ENCODE data around the gene GPR183. TPM values are rescaled to one million over a fixed set of nuclear protein-coding genes. Genes with fewer than 3 reads are reported as not detected.

Gene GPR183
- total and polyA plus RNA-seq, 2 experiments from 2014 or later, result 0.25 TPM; not detected in 1

DNA sequence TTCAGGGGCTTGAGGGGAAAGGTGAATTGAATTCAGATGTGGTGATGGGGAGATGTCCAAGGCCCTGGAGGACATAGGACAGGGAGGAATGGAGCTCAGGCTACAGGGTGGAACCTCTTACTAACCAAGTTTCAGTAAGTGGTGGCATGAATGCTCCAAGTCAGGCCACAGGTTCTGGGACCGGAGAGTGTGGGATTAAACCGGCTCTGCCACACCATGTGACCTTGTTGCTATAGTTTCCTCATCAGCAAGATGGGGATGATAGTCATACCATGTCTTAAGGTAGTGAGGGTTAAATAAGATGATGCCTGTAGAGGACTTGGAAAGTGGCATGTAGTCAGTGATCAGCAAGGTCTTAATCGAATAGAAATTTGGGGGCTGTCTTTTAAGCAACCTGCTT, 16.3 kb downstream of the GPR183 start:
- TF ChIP-seq EZH2 (IDR thresholded peaks at IDR 0.05; ENCODE audit: insufficient read depth, poor library complexity, severe bottlenecking), result no peak
- no peaks in the 10 kb centered on the region for H3K79me2 ChIP-seq (ENCODE audit: insufficient read depth)
- no peak overlapping the region for H3K4me3 ChIP-seq
- no peak for DNase-seq
- H3K4me1 ChIP-seq (ENCODE audit: insufficient read depth), result no peaks in the 10 kb centered on the region
- H3K27me3 ChIP-seq (replicated peaks; ENCODE audit: insufficient read depth), result no peaks in the 10 kb centered on the region
- no peaks in the 10 kb centered on the region for H3K36me3 ChIP-seq (ENCODE audit: low read depth)
- no peak overlapping the region for H3K4me2 ChIP-seq (ENCODE audit: unreplicated experiment)
- H2AFZ ChIP-seq, result no peak overlapping the region
- no peak overlapping the region for H3K27ac ChIP-seq
- H3K9me3 ChIP-seq (ENCODE audit: low read depth), result no peaks in the 10 kb centered on the region
- H3F3A ChIP-seq (ENCODE audit: insufficient read depth), result no peaks in the 10 kb centered on the region
- 94 to 95% methylated on average over 3 of the region's 3 CpGs for WGBS, 2 experiments (ENCODE audit: low coverage in 1 of 2, low lambda C conversion rate in 2 of 2, missing lambda C conversion rate in 2 of 2)
- H3K9me2 ChIP-seq (ENCODE audit: insufficient read depth), result no peaks in the 10 kb centered on the region
- in situ Hi-C loops (cut with MboI), result no loop called here
- no peaks in the 10 kb centered on the region for H4K20me1 ChIP-seq (ENCODE audit: insufficient read depth)
- H3K9ac ChIP-seq, result no peak overlapping the region

DNA sequence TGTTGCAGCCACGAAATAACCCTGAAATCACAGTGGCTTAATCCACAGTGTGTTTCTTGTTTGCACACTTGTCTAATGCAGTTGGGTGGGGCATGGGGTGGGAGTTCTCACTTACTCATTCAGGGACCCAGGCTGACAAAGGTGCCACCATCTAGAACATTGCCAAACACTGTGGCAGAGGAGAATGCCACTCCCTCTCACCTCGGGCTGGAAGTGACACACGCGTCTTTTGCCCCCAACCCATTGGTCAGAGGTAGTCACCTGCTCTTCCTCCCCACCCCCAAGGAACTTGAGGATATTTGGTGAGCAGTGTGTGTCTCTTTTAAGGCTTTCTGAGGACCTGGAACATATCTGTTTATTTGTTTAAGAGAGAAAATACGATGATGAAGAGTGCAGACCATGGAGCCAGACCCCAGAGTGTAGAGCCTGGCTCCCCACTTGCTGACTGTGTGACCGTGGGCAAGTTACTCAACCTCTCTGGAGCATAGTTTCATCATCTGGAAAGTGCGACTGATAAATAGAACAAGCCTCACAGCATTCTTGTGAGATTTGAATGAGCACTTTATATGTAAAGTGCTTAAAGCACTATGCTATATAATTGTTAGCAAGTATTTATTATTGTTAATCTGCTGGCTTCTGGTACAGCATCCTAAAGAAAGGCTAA, 17.4 kb downstream of the GPR183 start:
- no peaks in the 10 kb centered on the region for H3K36me3 ChIP-seq (ENCODE audit: low read depth)
- no peak for DNase-seq
- H3K4me3 ChIP-seq, result no peak overlapping the region
- no peak for TF ChIP-seq EZH2phosphoT487 (IDR thresholded peaks at IDR 0.05; ENCODE audit: insufficient read depth, low read depth)
- TF ChIP-seq EZH2 (IDR thresholded peaks at IDR 0.05; ENCODE audit: insufficient read depth, poor library complexity, severe bottlenecking), result no peak
- 0 out of 2 replicates have a peak, but pooled peaks cover 4% of the 10 kb centered on the region for H3K79me2 ChIP-seq (ENCODE audit: insufficient read depth)
- H3K9me2 ChIP-seq (ENCODE audit: insufficient read depth), result no peaks in the 10 kb centered on the region
- no peaks in the 10 kb centered on the region for H3K4me1 ChIP-seq (ENCODE audit: insufficient read depth)
- no peak overlapping the region for H3K4me2 ChIP-seq (ENCODE audit: unreplicated experiment)
- no peaks in the 10 kb centered on the region for H3K27me3 ChIP-seq (replicated peaks; ENCODE audit: insufficient read depth)
- no peak overlapping the region for H3K9ac ChIP-seq
- WGBS, 2 experiments (ENCODE audit: low coverage in 1 of 2, low lambda C conversion rate in 2 of 2, missing lambda C conversion rate in 2 of 2), result 95 to 96% methylated on average over 7 of the region's 7 CpGs
- H4K20me1 ChIP-seq (ENCODE audit: insufficient read depth), result no peaks in the 10 kb centered on the region
- H2AFZ ChIP-seq, result no peak overlapping the region
- no peaks in the 10 kb centered on the region for H3F3A ChIP-seq (ENCODE audit: insufficient read depth)
- no peaks in the 10 kb centered on the region for H3K9me3 ChIP-seq (ENCODE audit: low read depth)
- in situ Hi-C loops (cut with MboI), result no loop called here
- no peak overlapping the region for H3K27ac ChIP-seq

DNA sequence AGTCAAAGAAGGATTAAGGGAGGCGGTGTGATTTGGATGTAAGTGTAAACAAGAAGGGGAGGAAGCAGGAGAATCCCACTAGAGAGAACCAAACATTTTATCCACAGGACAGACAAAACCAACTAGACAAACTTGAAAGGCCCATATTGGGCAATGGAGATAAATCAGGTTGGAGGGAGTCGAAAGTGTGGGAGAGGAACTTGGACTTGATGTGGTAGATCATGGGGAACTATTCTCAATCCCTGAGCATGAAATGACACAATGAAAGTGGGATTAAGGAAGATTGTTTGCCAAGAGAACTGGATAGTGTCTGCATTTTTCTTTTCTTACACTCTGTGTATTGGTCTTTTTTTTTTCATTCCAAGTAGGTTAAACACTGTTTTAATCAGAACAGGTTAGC, 17.9 kb downstream of the GPR183 start:
- Histone ChIP-seq H3K27ac (no peak overlapping the region), H3K36me3 (ENCODE audit: low read depth) (no peaks in the 10 kb centered on the region)

DNA sequence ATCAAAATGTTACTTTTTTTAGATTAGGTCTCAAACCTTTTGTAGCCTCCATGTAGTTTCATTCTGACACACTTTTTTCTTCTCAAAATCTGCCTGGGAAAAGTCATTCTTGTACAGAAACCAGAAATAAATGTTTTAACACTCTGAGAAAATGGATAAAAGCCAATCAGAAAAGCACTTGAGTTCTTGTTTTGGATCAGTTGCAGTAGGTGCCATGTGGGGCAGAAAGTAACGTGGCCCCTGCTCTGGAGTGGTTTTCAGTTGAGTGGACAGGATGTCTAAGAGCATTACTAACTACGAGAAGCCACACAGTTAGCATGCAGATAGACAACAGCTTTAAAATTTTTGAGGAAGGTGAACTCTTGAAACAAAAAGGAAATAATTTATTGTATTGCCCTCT, 19.1 kb downstream of the GPR183 start:
- no peak for DNase-seq
- H3K27ac ChIP-seq, result no peak overlapping the region

More for the DNA sequence above, 17.9 kb downstream of the GPR183 start:
- H3K9ac ChIP-seq, result no peak overlapping the region
- H3K4me2 ChIP-seq (ENCODE audit: unreplicated experiment), result no peak overlapping the region
- H3K9me2 ChIP-seq (ENCODE audit: insufficient read depth), result no peaks in the 10 kb centered on the region
- 95 to 96% methylated on average over 2 of the region's 2 CpGs for WGBS, 2 experiments (ENCODE audit: low coverage in 1 of 2, low lambda C conversion rate in 2 of 2, missing lambda C conversion rate in 2 of 2)
- no peak overlapping the region for H2AFZ ChIP-seq
- TF ChIP-seq EZH2phosphoT487 (IDR thresholded peaks at IDR 0.05; ENCODE audit: insufficient read depth, low read depth) (no peak), EZH2 (IDR thresholded peaks at IDR 0.05; ENCODE audit: insufficient read depth, poor library complexity, severe bottlenecking) (no peak)
- peaks cover 9% of the 10 kb centered on the region; the same call in 1 of the 2 replicates for H3K79me2 ChIP-seq (ENCODE audit: insufficient read depth)
- no peaks in the 10 kb centered on the region for H4K20me1 ChIP-seq (ENCODE audit: insufficient read depth)
- H3K4me1 ChIP-seq (ENCODE audit: insufficient read depth), result 0 out of 2 replicates have a peak, but pooled peaks cover 4% of the 10 kb centered on the region
- H3K27me3 ChIP-seq (replicated peaks; ENCODE audit: insufficient read depth), result no peaks in the 10 kb centered on the region
- H3K9me3 ChIP-seq (ENCODE audit: low read depth), result no peaks in the 10 kb centered on the region
- in situ Hi-C loops (cut with MboI), result no loop called here
- H3F3A ChIP-seq (ENCODE audit: insufficient read depth), result no peaks in the 10 kb centered on the region
- no peak for DNase-seq
- H3K4me3 ChIP-seq, result no peak overlapping the region

More for the DNA sequence above, 19.1 kb downstream of the GPR183 start:
- no peaks in the 10 kb centered on the region for H3K36me3 ChIP-seq (ENCODE audit: low read depth)
- no peaks in the 10 kb centered on the region for H4K20me1 ChIP-seq (ENCODE audit: insufficient read depth)
- TF ChIP-seq EZH2phosphoT487 (IDR thresholded peaks at IDR 0.05; ENCODE audit: insufficient read depth, low read depth) (no peak), EZH2 (IDR thresholded peaks at IDR 0.05; ENCODE audit: insufficient read depth, poor library complexity, severe bottlenecking) (no peak)
- H3K9me2 ChIP-seq (ENCODE audit: insufficient read depth), result no peaks in the 10 kb centered on the region
- in situ Hi-C loops (cut with MboI), result no loop called here
- peaks cover 10% of the 10 kb centered on the region; the same call in 1 of the 2 replicates for H3K79me2 ChIP-seq (ENCODE audit: insufficient read depth)
- no peak overlapping the region for H3K4me2 ChIP-seq (ENCODE audit: unreplicated experiment)
- WGBS, 2 experiments (ENCODE audit: low coverage in 1 of 2, low lambda C conversion rate in 2 of 2, missing lambda C conversion rate in 2 of 2), result 92 to 96% methylated on average over 2 of the region's 2 CpGs
- peaks cover 14% of the 10 kb centered on the region for H3K4me1 ChIP-seq (ENCODE audit: insufficient read depth)
- no peaks in the 10 kb centered on the region for H3K27me3 ChIP-seq (replicated peaks; ENCODE audit: insufficient read depth)
- no peak overlapping the region for H2AFZ ChIP-seq
- no peaks in the 10 kb centered on the region for H3K9me3 ChIP-seq (ENCODE audit: low read depth)
- H3K9ac ChIP-seq, result no peak overlapping the region
- no peak overlapping the region for H3K4me3 ChIP-seq
- peaks cover 3% of the 10 kb centered on the region for H3F3A ChIP-seq (ENCODE audit: insufficient read depth)

Measured in GM23248 (cell line).